SKM-1 treated with dmso at 0.1 percent for 144 hours (cell line): Measurements from ENCODE around the gene ANKRD66.
A peak's percentile ranks its signal among the peaks of the same experiment; 100 is the strongest.
"Not testable (repeated sequence)": the region's sequence is repeated elsewhere in the genome, so short reads cannot be mapped to it uniquely, and the experiment has no call there.

Source experiments
- DNase-seq: peaks from one replicate; lab custom pipeline; 2025; ENCODE audit not compliant: unreplicated experiment; lab: John Stamatoyannopoulos, UW

Gene ANKRD66

DNA sequence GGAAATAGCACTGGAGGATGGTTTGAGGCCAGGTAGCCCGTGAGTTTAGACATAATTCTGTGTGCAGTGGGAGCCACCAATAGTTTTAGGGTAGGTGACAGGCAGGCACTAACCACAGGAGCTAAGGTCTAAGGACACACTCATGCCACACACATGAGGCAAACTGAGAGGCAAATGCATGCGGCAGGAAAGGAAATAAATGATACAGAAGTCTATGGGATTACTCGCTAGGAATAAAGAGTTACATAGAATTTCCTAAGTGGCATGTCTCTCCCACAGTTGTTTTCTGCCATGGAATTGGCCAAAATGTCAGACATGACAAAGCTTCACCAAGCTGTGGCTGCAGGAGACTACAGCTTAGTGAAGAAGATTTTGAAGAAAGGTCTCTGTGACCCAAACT, 4.9 kb downstream of the ANKRD66 start:
- no peak for DNase-seq

DNA sequence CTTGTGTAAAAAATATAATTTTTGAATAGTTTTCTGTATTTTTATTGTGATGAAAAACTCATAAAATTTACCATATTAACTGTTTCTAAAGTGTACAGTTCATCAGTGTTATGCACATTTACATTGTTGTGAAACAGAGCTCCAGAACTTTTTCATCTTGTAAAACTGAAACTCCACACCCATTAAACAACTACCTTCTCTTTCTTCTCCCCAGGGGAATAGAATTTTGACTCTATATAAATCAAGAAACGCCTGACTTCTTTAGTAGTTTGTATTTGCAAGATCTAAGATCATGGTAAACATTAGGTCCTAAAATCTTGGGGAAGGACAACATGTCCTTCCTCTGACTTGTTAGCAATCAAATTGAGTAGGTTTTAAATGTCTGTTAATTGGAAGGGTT, 9.1 kb downstream of the ANKRD66 start:
- DNase-seq, result no peak

DNA sequence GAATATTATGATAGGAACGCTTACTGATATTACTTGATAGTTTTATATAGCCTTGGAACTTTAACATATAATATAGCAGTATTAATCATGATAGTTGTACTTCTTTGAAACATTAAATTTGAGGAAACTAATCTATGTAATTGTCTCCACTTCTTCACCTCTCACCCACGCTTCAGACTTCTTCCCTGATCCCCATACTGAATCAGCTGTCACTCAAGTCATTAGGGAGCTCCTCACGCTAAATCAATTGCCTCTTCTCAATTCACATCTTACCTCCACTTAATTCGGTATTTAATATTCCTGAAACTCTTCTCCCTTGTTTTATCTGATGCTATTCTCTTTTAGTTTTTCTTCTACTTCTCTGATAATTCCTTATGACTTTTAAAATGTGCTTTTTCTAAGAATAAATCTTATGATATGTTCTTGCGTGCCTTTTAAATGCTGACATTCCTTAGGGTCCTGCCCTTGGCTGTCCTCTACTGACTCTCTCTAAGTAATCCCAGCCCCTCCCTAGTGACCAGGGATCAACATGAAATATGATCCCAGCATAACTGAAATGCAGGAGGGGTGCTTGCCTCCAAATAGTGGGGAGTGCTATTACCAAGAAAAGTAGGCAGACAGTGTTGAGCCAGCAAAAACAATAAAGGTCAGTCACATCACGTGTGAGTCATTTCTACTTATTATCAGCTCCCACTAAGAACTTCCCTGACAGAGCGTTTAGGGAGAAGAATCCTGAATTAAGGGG, 9.9 kb downstream of the ANKRD66 start:
- DNase-seq, result no peak

DNA sequence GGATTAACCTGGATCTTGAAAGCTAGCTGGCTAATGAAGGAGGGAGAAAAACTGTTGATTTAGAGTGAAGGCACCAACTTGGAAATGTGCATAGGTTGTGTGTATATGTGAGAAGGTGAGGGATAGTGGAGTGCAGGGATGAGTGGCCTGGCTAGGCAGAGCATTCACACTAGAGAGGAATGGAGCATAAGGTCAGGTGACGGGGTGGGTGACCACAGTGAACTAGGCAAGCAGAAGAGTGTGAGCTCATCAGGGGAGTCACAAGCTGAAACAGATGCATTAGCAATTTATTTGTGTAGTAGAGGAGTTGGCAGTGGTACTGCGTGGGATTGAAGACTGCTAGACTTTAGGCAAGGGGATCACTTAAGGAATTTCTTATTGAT, 10.5 kb downstream of the ANKRD66 start:
- DNase-seq, result no peak

DNA sequence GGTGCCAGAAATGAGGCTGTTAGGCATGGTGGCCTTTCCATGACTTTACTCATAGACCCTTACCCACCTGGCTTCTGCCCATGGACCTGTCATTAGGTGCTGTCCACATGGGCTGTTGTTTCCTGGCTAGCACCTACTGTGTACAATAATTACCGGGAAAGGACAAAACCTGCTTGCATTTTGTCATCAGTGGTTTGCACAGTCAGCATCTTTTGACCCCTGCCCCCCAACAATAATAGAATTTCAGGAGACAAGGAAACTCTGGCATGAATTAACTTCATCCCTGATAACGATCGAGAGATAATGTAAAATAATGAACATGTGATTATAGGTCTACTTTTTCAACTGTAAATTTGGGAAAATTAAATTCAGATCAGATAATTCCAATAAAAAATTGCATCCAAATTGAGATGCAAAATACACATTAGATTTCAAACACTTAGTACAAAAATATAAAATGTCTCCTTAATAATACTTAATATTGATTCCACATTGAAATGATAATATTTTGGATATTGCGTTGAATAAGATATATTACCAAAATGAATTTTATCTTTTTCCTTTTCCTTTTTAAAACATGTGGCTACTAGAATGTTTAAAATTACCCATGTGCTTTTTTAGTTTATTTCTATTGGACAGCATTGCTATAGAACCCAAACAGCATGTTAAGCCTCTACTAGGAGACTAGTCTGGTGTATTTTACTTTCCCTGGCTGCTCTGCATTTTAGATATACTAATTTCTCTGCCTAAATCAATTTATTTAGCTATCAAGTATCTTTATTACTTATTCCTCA, 12.4 kb downstream of the ANKRD66 start:
- no peak for DNase-seq

DNA sequence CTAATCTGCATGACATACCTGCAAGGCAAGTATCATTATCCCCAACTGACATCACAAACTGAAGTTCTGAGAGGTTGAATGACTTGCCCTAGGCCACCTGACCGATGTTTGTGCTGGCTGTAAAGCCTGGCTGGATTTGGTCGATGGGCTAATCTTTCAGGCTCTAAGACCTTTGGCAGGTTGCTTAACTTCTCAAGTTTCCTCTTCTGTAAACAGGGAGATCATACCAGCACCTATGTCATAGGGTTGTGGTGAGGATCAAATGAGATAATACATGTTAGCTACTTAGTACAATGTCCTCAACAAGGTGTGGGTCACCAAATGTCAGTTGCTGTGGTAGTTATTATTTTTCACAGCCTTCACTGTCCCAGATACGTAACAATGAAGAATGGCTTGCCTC, 14.2 kb downstream of the ANKRD66 start:
- peak; percentile 32 for DNase-seq

DNA sequence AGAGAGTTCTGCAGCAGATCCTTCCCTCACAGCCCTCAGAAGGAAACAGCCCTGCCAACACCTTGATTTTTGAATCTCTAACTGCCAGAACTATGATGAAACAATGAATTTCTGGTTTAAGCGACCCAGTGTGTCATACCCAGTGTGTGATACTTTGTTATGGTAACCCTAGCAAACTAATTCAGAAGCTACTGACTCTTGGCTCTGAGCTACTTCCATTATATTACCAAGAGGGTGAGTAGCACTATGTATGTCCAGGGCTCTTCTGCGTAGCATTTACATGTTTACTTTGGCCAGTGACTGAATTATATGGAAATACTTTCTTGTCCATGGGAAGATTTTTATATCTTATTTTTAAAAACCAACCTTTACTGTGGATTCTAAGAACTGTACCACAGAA, 16.7 kb downstream of the ANKRD66 start:
- no peak for DNase-seq

DNA sequence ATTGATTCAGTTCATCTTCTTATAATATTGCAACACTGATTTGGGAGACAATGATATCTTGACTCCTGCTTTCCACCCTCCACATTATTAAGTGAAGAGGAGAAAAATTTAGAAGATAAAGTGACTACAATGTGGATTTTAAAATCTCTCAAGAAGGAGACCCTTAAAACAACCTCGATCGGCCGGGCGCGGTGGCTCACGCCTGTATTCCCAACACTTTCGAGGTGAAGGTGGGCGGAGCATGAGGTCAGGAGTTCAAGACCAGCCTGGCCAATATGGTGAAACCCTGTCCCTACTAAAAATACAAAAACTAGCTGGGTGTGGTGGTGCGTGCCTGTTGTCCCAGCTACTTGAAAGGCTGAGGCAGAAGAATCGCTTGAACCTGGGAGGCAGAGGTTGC, 17.5 kb downstream of the ANKRD66 start:
- DNase-seq, result not testable (repeated sequence)

DNA sequence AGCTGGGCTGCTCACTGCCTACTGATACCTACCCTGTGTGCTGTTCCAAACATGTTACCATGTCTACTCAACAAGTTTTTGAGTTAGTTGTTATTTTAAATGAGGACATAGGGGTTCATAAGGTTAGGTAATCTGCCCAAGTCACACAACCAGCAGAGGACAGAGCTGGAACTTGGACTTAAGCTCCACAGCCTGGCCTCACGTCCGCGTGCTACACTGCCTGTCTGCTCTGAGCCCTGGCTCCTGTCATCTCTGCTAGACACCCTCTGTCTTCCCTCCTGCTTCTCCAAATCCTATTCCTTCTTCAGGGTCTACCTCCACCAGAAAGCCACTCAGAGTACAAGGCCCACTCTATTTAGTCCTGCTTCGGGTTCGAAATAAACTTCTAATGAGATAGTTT, 18.2 kb downstream of the ANKRD66 start:
- no peak for DNase-seq

DNA sequence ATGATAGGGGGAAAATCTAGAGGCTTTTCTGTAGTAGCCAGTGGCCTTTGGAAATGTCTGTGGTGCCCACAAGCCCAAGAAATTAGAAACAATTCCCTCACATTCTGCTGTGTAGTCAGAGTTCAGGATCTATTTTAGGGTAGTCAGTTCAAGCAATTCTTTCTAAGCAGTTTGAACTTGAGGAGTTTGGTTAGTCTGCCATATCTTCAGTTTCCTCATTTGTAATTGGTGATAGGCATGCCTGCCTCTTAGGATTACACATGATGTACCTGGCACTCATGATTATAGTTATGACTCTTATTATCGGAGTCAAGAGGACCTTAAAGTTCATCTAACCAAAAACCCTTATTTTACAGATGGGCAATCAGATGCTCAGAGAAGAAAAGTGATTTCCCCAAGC, 25.3 kb downstream of the ANKRD66 start:
- no peak for DNase-seq

DNA sequence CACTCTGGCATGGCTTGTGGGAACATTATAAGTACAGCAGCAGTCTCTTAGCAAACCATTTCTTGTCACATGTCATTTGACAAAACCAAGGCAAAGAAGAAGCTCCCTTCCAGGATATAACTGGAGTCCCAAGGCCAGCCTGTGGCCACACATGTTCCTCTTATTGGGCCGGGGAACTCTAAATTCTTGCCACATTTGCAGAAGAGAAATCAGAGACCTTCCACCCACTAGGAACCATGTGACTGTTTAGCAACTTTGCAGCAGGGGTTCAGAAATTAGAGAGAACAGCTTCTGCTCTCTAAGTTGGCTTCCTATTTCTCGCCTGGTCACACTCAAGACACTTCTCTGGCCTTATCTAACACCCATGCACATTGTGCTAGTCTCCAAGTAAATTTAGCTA, 26.0 kb downstream of the ANKRD66 start:
- DNase-seq, result peak; percentile 99

DNA sequence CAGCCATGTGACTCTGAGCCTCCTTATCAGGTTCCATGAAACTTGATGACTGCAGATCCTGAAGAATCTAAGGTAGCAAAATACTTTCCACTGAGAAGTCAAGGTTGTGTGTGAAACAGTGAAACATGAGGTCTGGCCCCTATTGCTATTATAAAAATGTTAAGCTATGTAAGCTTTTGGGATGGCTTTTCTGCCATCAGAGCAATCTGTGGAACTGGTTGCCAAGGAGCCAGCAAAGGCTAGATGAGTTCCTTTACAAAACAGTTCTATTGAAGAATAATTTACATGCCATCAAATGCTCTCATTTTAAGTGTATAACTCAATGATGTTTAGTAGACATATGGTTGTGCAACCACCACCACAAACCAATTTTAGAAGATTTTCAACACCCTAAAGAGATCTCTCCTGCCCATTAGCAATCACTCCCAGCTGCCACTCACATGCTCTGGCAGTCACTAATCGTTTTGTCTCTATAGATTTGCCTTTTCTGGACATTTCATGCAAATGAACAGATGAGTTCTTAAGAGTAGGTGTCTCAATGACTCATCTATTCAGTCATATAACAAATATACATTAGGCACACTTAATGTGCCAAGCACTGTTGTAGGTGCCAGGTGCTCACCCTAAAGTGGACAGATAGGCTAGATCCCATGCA, 26.6 kb downstream of the ANKRD66 start:
- DNase-seq, result no peak

DNA sequence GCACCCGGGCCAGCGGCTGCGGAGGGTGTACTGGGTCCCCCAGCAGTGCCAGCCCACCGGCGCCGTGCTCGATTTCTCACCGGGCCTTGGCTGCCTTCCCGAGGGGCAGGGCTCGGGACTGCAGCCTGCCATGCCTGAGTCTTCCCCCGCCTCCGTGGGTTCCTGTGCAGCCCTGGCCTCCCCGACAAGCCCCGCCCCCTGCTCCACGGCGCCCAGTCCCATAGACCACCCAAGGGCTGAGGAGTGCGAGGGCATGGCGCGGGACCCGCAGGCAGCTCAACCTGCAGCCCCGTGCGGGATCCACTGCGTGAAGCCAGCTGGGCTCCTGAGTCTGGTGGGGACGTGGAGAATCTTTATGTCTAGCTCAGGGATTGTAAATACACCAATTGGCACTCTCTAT, 28.0 kb downstream of the ANKRD66 start:
- DNase-seq, result not testable (repeated sequence)

DNA sequence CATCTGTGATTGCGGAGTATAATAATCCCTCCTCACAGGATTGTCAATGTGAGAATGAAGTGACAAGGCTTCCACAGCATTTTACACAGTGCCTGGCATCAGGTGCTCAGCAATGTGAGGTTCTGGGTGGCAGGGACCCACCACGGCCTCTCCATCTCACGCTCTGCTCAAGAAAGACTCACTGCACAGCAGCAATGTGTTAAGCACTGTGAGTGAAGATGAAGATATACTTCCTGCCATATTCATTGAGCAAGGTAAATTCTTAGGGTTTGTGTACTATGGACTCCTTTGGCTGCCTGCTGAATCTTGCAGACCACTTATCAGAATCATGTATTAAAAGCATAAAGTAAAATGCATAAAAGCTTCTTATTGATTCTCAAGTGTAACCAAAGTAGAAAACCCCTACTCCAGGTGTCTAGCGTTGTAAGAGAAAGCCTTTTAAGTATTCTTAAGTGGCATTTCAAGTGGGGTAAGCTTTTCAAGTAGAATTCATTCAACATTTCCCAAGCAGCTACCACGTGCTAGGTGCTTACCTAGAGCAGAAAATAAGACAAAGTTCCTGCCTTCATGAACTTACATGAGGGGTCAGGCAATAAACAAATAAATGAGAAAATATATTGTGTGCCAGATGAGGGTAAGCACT, 29.5 kb downstream of the ANKRD66 start:
- DNase-seq, result no peak

DNA sequence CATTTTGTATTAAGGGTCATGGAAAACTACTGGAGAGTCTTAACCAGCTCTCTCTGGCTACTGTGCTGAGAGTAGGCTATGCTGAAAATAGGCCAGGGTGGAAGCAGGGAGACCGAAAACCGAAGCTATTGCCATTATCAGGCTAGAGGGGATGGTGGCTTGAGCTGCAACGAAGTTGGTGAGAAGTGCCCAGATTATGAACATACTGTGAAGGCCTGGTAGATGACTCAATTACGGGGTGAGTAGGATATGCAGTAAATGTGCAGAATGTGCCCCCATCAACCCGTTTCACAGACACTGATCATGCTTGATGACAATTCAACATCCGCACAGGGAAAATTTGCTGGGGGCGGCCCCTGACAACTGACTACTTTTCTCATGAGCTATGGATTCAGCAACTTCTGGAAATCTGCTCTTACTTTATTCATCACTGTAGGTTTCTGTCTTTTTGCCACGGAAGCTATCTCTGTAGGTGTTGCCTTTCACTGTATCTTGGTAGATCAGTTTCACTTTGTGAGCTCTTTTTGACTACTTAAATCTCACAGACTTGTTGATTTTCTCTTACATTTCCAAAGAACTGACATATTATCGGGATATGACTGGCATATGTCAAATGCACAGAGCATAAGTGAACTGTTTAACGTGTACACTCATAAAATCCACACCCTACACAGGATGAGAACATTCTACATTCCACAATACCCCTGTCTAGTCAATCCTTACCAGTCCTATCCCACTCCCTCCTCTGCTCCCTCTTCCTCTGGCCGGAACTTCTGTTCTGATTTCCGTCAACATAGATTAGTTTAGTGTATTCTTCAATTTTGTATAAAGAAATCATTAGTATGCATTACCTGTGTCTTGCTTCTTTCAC, 31.0 kb downstream of the ANKRD66 start:
- DNase-seq, result no peak

DNA sequence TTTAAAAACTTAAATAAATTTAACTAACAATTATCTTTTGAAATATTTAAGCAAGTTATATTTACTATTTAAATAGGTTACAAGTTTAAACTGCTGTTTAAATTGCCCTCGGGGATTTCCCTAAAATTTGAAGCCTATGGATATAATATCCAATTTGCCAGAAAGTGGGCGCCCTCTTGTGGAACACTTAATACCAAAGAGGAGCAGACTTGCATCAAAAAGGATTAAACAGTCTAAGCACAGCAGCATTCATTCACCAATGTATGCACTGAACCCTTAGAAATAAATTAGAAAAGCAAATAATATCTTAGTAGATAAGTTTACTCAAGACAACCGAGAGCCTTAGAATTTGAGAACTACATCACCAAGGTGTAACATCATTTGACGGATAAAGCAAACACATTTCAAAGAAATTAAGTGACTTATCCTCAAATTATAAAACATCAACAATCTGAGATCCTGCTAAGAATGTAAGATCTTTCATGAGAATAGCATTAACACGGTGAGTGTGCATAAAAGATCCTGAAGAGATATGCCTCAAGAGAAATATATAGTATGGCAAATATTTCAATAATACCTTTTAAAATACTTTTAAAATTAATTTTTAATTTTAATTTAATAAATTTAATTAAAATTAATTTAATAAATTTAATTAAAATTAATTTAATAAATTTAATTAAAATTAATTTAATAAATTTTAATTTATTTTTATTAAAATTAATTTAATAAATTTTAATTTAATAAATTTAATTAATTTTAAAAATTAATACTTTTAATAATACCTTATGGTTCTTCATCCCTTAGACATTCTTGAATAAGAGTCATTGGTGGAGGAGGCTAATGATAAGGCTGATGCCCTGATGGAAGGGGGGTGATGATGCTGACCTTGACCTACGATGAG, 35.0 kb downstream of the ANKRD66 start:
- peak; percentile 72 for DNase-seq

DNA sequence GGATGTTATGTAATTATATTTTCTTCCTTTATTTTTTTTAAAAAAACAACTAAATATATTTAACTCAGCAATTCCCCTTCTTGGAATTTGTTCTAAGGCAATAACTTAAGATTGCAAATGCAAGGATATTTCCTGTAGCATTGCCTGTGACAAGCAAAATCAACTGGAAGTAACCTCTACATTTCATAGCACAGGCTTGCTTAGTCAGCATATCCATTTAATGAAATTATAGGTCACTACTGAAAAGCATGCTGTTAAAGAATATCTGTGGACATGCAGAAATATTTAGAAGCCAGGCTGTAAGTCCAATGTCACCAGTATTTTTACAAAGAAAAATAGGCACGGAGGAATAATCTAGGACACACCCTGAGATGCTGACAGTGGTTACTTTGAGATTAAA, 37.8 kb downstream of the ANKRD66 start:
- DNase-seq, result no peak

DNA sequence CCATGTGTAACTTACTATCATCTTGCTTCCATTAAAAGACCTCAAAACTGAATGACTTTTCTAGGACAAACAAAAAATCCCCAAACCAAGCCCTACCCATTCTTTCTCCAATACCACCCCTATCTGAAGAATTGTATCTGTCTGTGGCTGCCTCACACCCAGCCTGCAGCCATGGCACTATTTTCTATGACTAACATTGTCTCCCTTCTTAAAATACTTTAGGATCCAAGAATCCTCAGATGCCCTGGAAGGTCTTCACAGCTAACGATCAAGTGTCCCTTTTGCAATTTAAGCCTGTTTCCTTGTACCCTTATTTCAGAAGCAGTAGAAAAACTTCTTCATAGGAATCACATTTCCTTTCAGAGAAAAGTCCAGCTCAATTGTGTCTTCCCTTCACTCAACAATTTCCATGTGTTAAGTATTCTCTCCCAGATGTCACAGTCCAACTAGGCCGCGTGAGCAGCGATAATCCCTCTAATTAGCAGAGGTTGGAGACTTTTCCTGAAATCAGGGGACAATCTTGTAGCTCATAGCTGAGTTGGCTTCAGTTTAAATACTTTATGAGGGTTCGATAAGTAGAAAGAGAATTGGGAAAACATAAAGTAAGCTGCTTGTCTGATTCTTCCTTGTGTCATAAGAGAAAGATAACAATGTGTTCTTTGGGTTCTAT, 41.3 kb downstream of the ANKRD66 start:
- DNase-seq, result no peak

DNA sequence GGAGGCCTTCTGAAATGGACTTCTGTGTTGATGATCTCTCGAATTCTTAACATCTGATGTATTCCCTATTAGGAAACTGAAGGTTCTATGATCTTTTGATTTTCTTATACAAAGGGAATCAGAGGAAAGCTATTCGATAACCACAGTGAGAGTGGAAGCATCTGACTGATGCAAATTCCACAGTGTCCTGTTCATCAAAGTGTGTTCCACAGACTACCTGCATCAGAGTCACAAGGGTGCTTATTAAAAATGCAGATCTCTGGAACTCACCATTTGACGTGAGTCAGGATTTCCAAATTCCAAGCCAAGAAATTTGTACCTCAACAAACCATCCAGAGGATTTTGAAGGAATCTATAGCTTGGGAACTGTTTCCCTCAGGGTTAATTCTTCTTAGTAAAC, 42.1 kb downstream of the ANKRD66 start:
- no peak for DNase-seq
